Activated naive CD4-positive, alpha-beta T cell treated with anti-CD3 and anti-CD28 coated beads, Interleukin-2, amount 10 ng/mL, durations not matched to agents 7 days and 5 days (primary cell): Measurements from ENCODE around the gene IDH2.
A peak's percentile ranks its signal among the peaks of the same experiment; 100 is the strongest.

Experiments
- CTCF ChIA-PET: fragments of 350-600 bp; sonication (Branson Sonifier 250); formaldehyde crosslinking; loops from one replicate; lab custom pipeline; 2021; ENCODE audit warnings: antibody characterized with exemption; lab: Charles Lee
- DNase-seq: peaks from one replicate; pipeline ENCODE4 v3.0.0-alpha.2; 2020
- H3K27ac Mint-ChIP-seq: one replicate; pipeline ENCODE4 v1.8.0; 2021; ENCODE audit warnings: mild to moderate bottlenecking, moderate library complexity, mixed read lengths
- H3K27me3 Mint-ChIP-seq: one replicate; pipeline ENCODE4 v1.8.0; 2021; ENCODE audit warnings: mild to moderate bottlenecking, mixed read lengths
- H3K36me3 Mint-ChIP-seq: one replicate; pipeline ENCODE4 v1.8.0; 2021; ENCODE audit warnings: mixed read lengths
- H3K4me1 Mint-ChIP-seq: one replicate; pipeline ENCODE4 v1.8.0; 2021; ENCODE audit warnings: mixed read lengths
- H3K4me3 Mint-ChIP-seq: one replicate; pipeline ENCODE4 v1.8.0; 2021; ENCODE audit warnings: mild to moderate bottlenecking, moderate library complexity, mixed read lengths
- H3K9me3 Mint-ChIP-seq: one replicate; pipeline ENCODE4 v1.8.0; 2021; ENCODE audit warnings: mixed read lengths

Gene IDH2

GRCh38 chr15:90046289-90046688 is 56.0 kb downstream of the IDH2 start:
- H3K27ac Mint-ChIP-seq = no peak overlapping the region
- CTCF ChIA-PET = no interaction called here

GRCh38 chr15:90044916-90045371 is 57.3 kb downstream of the IDH2 start:
- Mint-ChIP-seq H3K9me3 (no peaks in the 10 kb centered on the region), H3K4me1 (peaks cover 6% of the 10 kb centered on the region), H3K27ac (no peak overlapping the region), H3K36me3 (no peaks in the 10 kb centered on the region), H3K4me3 (no peak overlapping the region), H3K27me3 (no peaks in the 10 kb centered on the region)
- CTCF ChIA-PET = interaction anchor here (0.6 kb wide), 1 partner anchor 8 kb away, joined by 3 read pairs; no protein-coding TSS in a partner anchor
- no peak for DNase-seq

More at GRCh38 chr15:90046289-90046688, 56.0 kb downstream of the IDH2 start:
- no peak for DNase-seq
- no peaks in the 10 kb centered on the region for H3K36me3 Mint-ChIP-seq
- H3K9me3 Mint-ChIP-seq = no peaks in the 10 kb centered on the region
- no peak overlapping the region for H3K4me3 Mint-ChIP-seq
- H3K27me3 Mint-ChIP-seq = no peaks in the 10 kb centered on the region
- peaks cover 2% of the 10 kb centered on the region for H3K4me1 Mint-ChIP-seq

- peaks cover 9% of the 10 kb centered on the region for H3K4me1 Mint-ChIP-seq
- H3K9me3 Mint-ChIP-seq = no peaks in the 10 kb centered on the region
- no peak for DNase-seq
- CTCF ChIA-PET = no interaction called here
- H3K27me3 Mint-ChIP-seq = no peaks in the 10 kb centered on the region
- H3K36me3 Mint-ChIP-seq = peaks cover 3% of the 10 kb centered on the region
- no peak overlapping the region for H3K4me3 Mint-ChIP-seq
- H3K27ac Mint-ChIP-seq = no peak overlapping the region
Measured at GRCh38 chr15:90044191-90044590, 58.1 kb downstream of the IDH2 start.

GRCh38 chr15:90043530-90044010 is 58.7 kb downstream of the IDH2 start:
- Mint-ChIP-seq H3K4me1 (peaks cover 13% of the 10 kb centered on the region), H3K27me3 (no peaks in the 10 kb centered on the region), H3K36me3 (peaks cover 3% of the 10 kb centered on the region), H3K4me3 (no peak overlapping the region), H3K9me3 (no peaks in the 10 kb centered on the region), H3K27ac (no peak overlapping the region)
- no peak for DNase-seq
- CTCF ChIA-PET = no interaction called here

GRCh38 chr15:90042766-90043529 is 59.3 kb downstream of the IDH2 start:
- Mint-ChIP-seq H3K27me3 (no peaks in the 10 kb centered on the region), H3K9me3 (no peaks in the 10 kb centered on the region), H3K36me3 (peaks cover 4% of the 10 kb centered on the region), H3K4me1 (peaks cover 19% of the 10 kb centered on the region), H3K27ac (no peak overlapping the region), H3K4me3 (no peak overlapping the region)
- CTCF ChIA-PET = no interaction called here
- DNase-seq = no peak

- peaks cover 25% of the 10 kb centered on the region for H3K4me1 Mint-ChIP-seq
- CTCF ChIA-PET = no interaction called here
Measured at GRCh38 chr15:90042356-90042755, 59.9 kb downstream of the IDH2 start.

GRCh38 chr15:90040618-90041017 is 61.6 kb downstream of the IDH2 start:
- Mint-ChIP-seq H3K27ac (no peak overlapping the region), H3K4me1 (peaks cover 36% of the 10 kb centered on the region)
- CTCF ChIA-PET = interaction anchor here (1.5 kb wide), 1 partner anchor 8 kb away, joined by 3 read pairs; no protein-coding TSS in a partner anchor

More at GRCh38 chr15:90042356-90042755, 59.9 kb downstream of the IDH2 start:
- Mint-ChIP-seq H3K36me3 (peaks cover 4% of the 10 kb centered on the region), H3K9me3 (no peaks in the 10 kb centered on the region), H3K4me3 (no peak overlapping the region), H3K27ac (no peak overlapping the region), H3K27me3 (no peaks in the 10 kb centered on the region)
- DNase-seq = no peak

GRCh38 chr15:90039996-90040395 is 62.3 kb downstream of the IDH2 start:
- DNase-seq = no peak
- Mint-ChIP-seq H3K36me3 (peaks cover 5% of the 10 kb centered on the region), H3K4me3 (no peak overlapping the region)

More at GRCh38 chr15:90040618-90041017, 61.6 kb downstream of the IDH2 start:
- peaks cover 5% of the 10 kb centered on the region for H3K36me3 Mint-ChIP-seq
- no peak for DNase-seq
- H3K27me3 Mint-ChIP-seq = no peaks in the 10 kb centered on the region
- H3K4me3 Mint-ChIP-seq = no peak overlapping the region
- H3K9me3 Mint-ChIP-seq = no peaks in the 10 kb centered on the region

GRCh38 chr15:90038632-90039095 is 63.6 kb downstream of the IDH2 start:
- Mint-ChIP-seq H3K36me3 (peaks cover 8% of the 10 kb centered on the region), H3K4me3 (no peak overlapping the region), H3K27me3 (no peaks in the 10 kb centered on the region), H3K9me3 (no peaks in the 10 kb centered on the region), H3K27ac (no peak overlapping the region), H3K4me1 (peaks cover 56% of the 10 kb centered on the region)
- CTCF ChIA-PET = no interaction called here
- no peak for DNase-seq

More at GRCh38 chr15:90039996-90040395, 62.3 kb downstream of the IDH2 start:
- peaks cover 42% of the 10 kb centered on the region for H3K4me1 Mint-ChIP-seq
- H3K27ac Mint-ChIP-seq = no peak overlapping the region
- CTCF ChIA-PET = interaction anchor here (1.5 kb wide), 1 partner anchor 8 kb away, joined by 3 read pairs; no protein-coding TSS in a partner anchor
- no peaks in the 10 kb centered on the region for H3K27me3 Mint-ChIP-seq
- no peaks in the 10 kb centered on the region for H3K9me3 Mint-ChIP-seq

- Mint-ChIP-seq H3K4me1 (peaks cover 61% of the 10 kb centered on the region), H3K27ac (no peak overlapping the region), H3K9me3 (no peaks in the 10 kb centered on the region), H3K4me3 (no peak overlapping the region), H3K27me3 (no peaks in the 10 kb centered on the region), H3K36me3 (peaks cover 9% of the 10 kb centered on the region)
- CTCF ChIA-PET = no interaction called here
- peak; percentile 37 for DNase-seq
Measured at GRCh38 chr15:90037961-90038631, 64.2 kb downstream of the IDH2 start.

GRCh38 chr15:90037511-90037860 is 64.8 kb downstream of the IDH2 start:
- CTCF ChIA-PET = no interaction called here
- Mint-ChIP-seq H3K36me3 (peaks cover 11% of the 10 kb centered on the region), H3K4me3 (no peak overlapping the region), H3K4me1 (peaks cover 64% of the 10 kb centered on the region), H3K9me3 (no peaks in the 10 kb centered on the region), H3K27ac (no peak overlapping the region), H3K27me3 (no peaks in the 10 kb centered on the region)
- no peak for DNase-seq

- H3K27ac Mint-ChIP-seq = no peak overlapping the region
- DNase-seq = no peak
- H3K9me3 Mint-ChIP-seq = no peaks in the 10 kb centered on the region
- CTCF ChIA-PET = no interaction called here
- H3K4me1 Mint-ChIP-seq = peaks cover 68% of the 10 kb centered on the region
- H3K4me3 Mint-ChIP-seq = no peak overlapping the region
- H3K36me3 Mint-ChIP-seq = peaks cover 11% of the 10 kb centered on the region
- no peaks in the 10 kb centered on the region for H3K27me3 Mint-ChIP-seq
Measured at GRCh38 chr15:90036806-90037510, 65.3 kb downstream of the IDH2 start.

- H3K9me3 Mint-ChIP-seq = no peaks in the 10 kb centered on the region
- H3K4me1 Mint-ChIP-seq = peaks cover 74% of the 10 kb centered on the region
- no peak for DNase-seq
- H3K27ac Mint-ChIP-seq = peak overlapping the region; percentile 13
- H3K27me3 Mint-ChIP-seq = no peaks in the 10 kb centered on the region
- peaks cover 11% of the 10 kb centered on the region for H3K36me3 Mint-ChIP-seq
- CTCF ChIA-PET = no interaction called here
- H3K4me3 Mint-ChIP-seq = no peak overlapping the region
Measured at GRCh38 chr15:90036343-90036742, 65.9 kb downstream of the IDH2 start.

GRCh38 chr15:90035840-90036230 is 66.4 kb downstream of the IDH2 start:
- H3K9me3 Mint-ChIP-seq = no peaks in the 10 kb centered on the region
- no peak overlapping the region for H3K4me3 Mint-ChIP-seq
- peaks cover 11% of the 10 kb centered on the region for H3K36me3 Mint-ChIP-seq
- H3K27me3 Mint-ChIP-seq = no peaks in the 10 kb centered on the region
- peaks cover 77% of the 10 kb centered on the region for H3K4me1 Mint-ChIP-seq
- H3K27ac Mint-ChIP-seq = peak overlapping the region; percentile 78
- CTCF ChIA-PET = interaction anchor here (5.3 kb wide), 1 partner anchor 35 kb away, joined by 17 read pairs; no protein-coding TSS in a partner anchor
- DNase-seq = peak; percentile 28
